ENCODE data around the gene ADD3. TPM values are rescaled to one million over a fixed set of nuclear protein-coding genes. Genes with fewer than 3 reads are reported as not detected.

The ADD3 gene
- total RNA-seq, 2 donors from 2014 or later = 183 to 241 TPM

DNA sequence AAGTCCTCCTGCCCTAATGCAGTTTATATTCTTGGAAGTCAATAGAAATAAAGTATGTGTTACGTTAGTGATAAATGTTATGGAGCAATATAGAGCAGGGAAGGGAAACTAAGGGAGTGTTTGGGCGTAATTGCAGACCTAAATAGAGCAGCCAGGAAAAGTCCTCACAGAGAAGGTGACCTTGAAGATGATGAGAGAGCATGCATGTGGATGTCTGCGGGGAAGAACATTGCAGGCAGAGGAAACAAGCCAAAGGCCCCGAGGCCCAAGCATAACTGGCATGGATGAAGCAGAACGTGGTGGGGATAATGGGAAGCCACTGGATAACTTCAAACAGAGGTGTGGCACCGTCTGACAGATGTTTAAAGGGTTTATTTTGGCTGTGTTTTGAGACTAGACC lies 12.5 kb downstream of the ADD3 start:
- H3K27ac ChIP-seq (ENCODE audit: low read depth, low read length) = no peak overlapping the region
- no peak overlapping the region for H3K27ac Mint-ChIP-seq
- whole genome bisulfite sequencing, 2 experiments (ENCODE audit: insufficient coverage in 1 of 2, insufficient read length in 1 of 2) = 83 to 93% methylated on average over 5 to 6 of the region's 6 CpGs
- peaks cover 26% of the 10 kb centered on the region for H3K4me1 Mint-ChIP-seq
- no peak overlapping the region for H3K4me3 ChIP-seq (ENCODE audit: low read length)
- no peak overlapping the region for H3K4me3 Mint-ChIP-seq
- no peaks in the 10 kb centered on the region for H3K9me3 ChIP-seq (ENCODE audit: control insufficient read depth, low read length)
- no peak for DNase-seq
- H3K36me3 ChIP-seq (ENCODE audit: control insufficient read depth, insufficient read depth, low read length) = no peaks in the 10 kb centered on the region
- peaks cover 4% of the 10 kb centered on the region for H3K36me3 Mint-ChIP-seq (ENCODE audit: low read depth)
- TF ChIP-seq, protein P1, sequence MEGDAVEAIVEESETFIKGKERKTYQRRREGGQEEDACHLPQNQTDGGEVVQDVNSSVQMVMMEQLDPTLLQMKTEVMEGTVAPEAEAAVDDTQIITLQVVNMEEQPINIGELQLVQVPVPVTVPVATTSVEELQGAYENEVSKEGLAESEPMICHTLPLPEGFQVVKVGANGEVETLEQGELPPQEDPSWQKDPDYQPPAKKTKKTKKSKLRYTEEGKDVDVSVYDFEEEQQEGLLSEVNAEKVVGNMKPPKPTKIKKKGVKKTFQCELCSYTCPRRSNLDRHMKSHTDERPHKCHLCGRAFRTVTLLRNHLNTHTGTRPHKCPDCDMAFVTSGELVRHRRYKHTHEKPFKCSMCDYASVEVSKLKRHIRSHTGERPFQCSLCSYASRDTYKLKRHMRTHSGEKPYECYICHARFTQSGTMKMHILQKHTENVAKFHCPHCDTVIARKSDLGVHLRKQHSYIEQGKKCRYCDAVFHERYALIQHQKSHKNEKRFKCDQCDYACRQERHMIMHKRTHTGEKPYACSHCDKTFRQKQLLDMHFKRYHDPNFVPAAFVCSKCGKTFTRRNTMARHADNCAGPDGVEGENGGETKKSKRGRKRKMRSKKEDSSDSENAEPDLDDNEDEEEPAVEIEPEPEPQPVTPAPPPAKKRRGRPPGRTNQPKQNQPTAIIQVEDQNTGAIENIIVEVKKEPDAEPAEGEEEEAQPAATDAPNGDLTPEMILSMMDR (conservative IDR thresholded peaks at IDR 0.05) = no peak
- no peak overlapping the region for H3K9ac ChIP-seq (ENCODE audit: extremely low read depth, low read length, poor library complexity, severe bottlenecking)
- H3K4me1 ChIP-seq (ENCODE audit: control insufficient read depth, insufficient read depth, low read length) = peaks cover 3% of the 10 kb centered on the region
- no peaks in the 10 kb centered on the region for H3K27me3 ChIP-seq (ENCODE audit: control insufficient read depth, insufficient read depth, low read length, poor library complexity, severe bottlenecking)
- no peaks in the 10 kb centered on the region for H3K9me3 Mint-ChIP-seq
- no peaks in the 10 kb centered on the region for H3K27me3 Mint-ChIP-seq (ENCODE audit: insufficient read depth)

DNA sequence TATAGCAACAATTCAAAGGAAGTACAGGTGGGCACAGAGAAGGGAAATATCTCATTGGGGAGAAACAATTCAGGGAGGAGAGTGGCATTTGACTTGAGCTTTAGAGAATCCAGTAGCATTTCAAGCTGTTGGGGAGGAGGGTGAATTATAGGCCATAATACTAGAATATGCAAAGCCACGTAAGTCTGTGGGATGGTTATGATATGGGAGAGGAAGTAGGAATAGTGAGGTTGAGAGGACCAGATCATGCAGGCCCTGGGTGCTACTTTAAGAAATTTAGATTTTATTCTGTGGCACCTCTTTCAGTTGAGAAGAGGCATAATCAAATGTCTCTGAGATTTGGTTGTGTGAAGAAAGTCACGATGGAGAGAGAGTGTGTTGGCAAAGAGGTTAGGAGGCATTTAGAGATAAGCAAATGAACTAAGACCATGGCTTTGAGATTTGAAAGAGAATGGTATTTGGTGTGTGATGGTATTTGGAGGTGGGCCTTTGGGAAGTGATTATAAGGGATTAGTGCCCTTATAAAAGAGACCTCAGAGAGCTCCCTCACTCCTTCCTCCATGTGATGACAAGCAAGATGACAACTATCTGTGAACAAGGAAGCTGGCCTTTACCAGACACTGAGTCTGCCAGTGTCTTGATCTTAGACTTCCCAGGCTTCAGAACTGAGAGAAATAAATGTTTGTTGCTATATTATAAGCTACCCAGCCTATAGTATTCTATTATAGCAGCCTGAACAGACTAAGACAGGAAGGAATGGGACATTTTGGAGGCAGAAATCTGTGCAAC lies 15.1 kb downstream of the ADD3 start:
- Histone ChIP-seq H3K4me1 (ENCODE audit: control insufficient read depth, insufficient read depth, low read length) (peaks cover 3% of the 10 kb centered on the region), H3K27ac (ENCODE audit: low read depth, low read length) (no peak overlapping the region), H3K36me3 (ENCODE audit: control insufficient read depth, insufficient read depth, low read length) (no peaks in the 10 kb centered on the region), H3K9ac (ENCODE audit: extremely low read depth, low read length, poor library complexity, severe bottlenecking) (no peak overlapping the region), H3K9me3 (ENCODE audit: control insufficient read depth, low read length) (no peaks in the 10 kb centered on the region), H3K27me3 (ENCODE audit: control insufficient read depth, insufficient read depth, low read length, poor library complexity, severe bottlenecking) (no peaks in the 10 kb centered on the region), H3K4me3 (ENCODE audit: low read length) (peak overlapping the region; percentile 6)
- Mint-ChIP-seq H3K4me1 (peaks cover 13% of the 10 kb centered on the region), H3K36me3 (ENCODE audit: low read depth) (peaks cover 3% of the 10 kb centered on the region), H3K9me3 (no peaks in the 10 kb centered on the region), H3K4me3 (no peak overlapping the region), H3K27ac (peak overlapping the region; percentile 4), H3K27me3 (ENCODE audit: insufficient read depth) (no peaks in the 10 kb centered on the region)
- no peak for DNase-seq
- TF ChIP-seq, protein P1 (conservative IDR thresholded peaks at IDR 0.05) = no peak
- WGBS, 2 experiments (ENCODE audit: insufficient coverage in 1 of 2, insufficient read length in 1 of 2) = 68 to 77% methylated on average over 2 of the region's 2 CpGs

DNA sequence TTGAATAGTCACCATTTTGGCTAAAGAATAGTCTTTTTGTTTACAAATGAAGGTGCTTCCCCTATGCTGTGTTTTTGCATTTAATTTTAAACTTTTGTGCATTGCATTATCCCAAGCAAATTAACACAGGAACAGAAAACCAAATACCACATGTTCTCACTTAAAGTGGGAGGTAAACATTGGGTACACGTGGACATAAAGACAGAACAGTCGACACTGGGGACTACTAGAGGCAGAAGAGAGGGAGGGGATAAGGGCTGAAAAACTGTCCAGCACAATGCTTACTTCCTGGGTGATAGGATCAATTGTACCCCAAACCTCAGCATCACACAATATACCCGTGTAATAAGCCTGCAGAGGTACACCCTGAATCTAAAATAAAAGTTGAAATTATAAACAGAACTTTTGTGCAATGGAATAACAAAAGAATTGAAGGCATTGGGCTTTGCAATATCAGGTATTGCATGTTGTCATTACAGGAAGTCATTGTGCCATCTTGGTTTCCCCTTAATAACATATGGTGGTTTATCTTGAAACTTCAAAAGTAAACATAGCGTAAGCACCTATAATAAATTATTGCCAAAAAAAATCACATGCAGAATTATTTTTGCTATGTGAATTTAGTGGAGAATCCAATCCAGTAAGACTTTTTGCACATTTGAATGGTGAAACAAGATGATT lies 16.1 kb downstream of the ADD3 start:
- Histone ChIP-seq H3K36me3 (ENCODE audit: control insufficient read depth, insufficient read depth, low read length) (no peaks in the 10 kb centered on the region), H3K4me1 (ENCODE audit: control insufficient read depth, insufficient read depth, low read length) (peaks cover 3% of the 10 kb centered on the region), H3K4me3 (ENCODE audit: low read length) (no peak overlapping the region), H3K27ac (ENCODE audit: low read depth, low read length) (no peak overlapping the region), H3K27me3 (ENCODE audit: control insufficient read depth, insufficient read depth, low read length, poor library complexity, severe bottlenecking) (no peaks in the 10 kb centered on the region), H3K9me3 (ENCODE audit: control insufficient read depth, low read length) (no peaks in the 10 kb centered on the region), H3K9ac (ENCODE audit: extremely low read depth, low read length, poor library complexity, severe bottlenecking) (no peak overlapping the region)
- no peak overlapping the region for H3K4me3 Mint-ChIP-seq
- H3K27me3 Mint-ChIP-seq (ENCODE audit: insufficient read depth) = no peaks in the 10 kb centered on the region
- H3K4me1 Mint-ChIP-seq = peaks cover 13% of the 10 kb centered on the region
- TF ChIP-seq, protein P1 (conservative IDR thresholded peaks at IDR 0.05) = no peak
- no peak overlapping the region for H3K27ac Mint-ChIP-seq
- peaks cover 2% of the 10 kb centered on the region for H3K36me3 Mint-ChIP-seq (ENCODE audit: low read depth)
- no peak for DNase-seq
- H3K9me3 Mint-ChIP-seq = no peaks in the 10 kb centered on the region
- WGBS, 2 experiments (ENCODE audit: insufficient coverage in 1 of 2, insufficient read length in 1 of 2) = 86% methylated on average over 4 of the region's 4 CpGs; no CpG with 5 or more reads in 1 of the 2 experiments
